CD1c-positive myeloid dendritic cell (primary cell): Measurements from ENCODE around the gene KRT25.
"Not testable (repeated sequence)": the region's sequence is repeated elsewhere in the genome, so short reads cannot be mapped to it uniquely, and the experiment has no call there.

Experiments
- DNase-seq: peaks from one replicate; pipeline ENCODE4 v3.0.0-alpha.2; 2016; ENCODE audit errors: extremely low spot score

The KRT25 gene

GRCh38 chr17:40753804-40754203, 1.3 kb downstream of the KRT25 start:
- no peak for DNase-seq

- no peak for DNase-seq
These were observed 4.1 kb downstream of the KRT25 start for GRCh38 chr17:40751065-40751464.

GRCh38 chr17:40750391-40750790, 4.7 kb downstream of the KRT25 start:
- no peak for DNase-seq

GRCh38 chr17:40748666-40749065, 6.5 kb downstream of the KRT25 start:
- not testable (repeated sequence) for DNase-seq

GRCh38 chr17:40738553-40738952, 16.6 kb downstream of the KRT25 start:
- DNase-seq = no peak

- DNase-seq = no peak
These were observed 20.1 kb downstream of the KRT25 start for GRCh38 chr17:40735016-40735415.

- DNase-seq = no peak
These were observed 21.1 kb downstream of the KRT25 start for GRCh38 chr17:40734018-40734417.

- no peak for DNase-seq
These were observed 24.2 kb downstream of the KRT25 start for GRCh38 chr17:40730970-40731369.

GRCh38 chr17:40727447-40728231, 27.5 kb downstream of the KRT25 start:
- DNase-seq = no peak

GRCh38 chr17:40726919-40727318, 28.2 kb downstream of the KRT25 start:
- DNase-seq = peak; percentile 2

- DNase-seq = no peak
These were observed 30.5 kb downstream of the KRT25 start for GRCh38 chr17:40724656-40725055.

- no peak for DNase-seq
These were observed 32.9 kb downstream of the KRT25 start for GRCh38 chr17:40722241-40722640.

- no peak for DNase-seq
These were observed 34.2 kb downstream of the KRT25 start for GRCh38 chr17:40720899-40721298.

- DNase-seq = no peak
These were observed 36.2 kb downstream of the KRT25 start for GRCh38 chr17:40718930-40719329.

GRCh38 chr17:40717776-40718175, 37.4 kb downstream of the KRT25 start:
- DNase-seq = no peak

GRCh38 chr17:40714473-40714872, 40.7 kb downstream of the KRT25 start:
- no peak for DNase-seq

- DNase-seq = peak; percentile 1
These were observed 47.4 kb downstream of the KRT25 start for GRCh38 chr17:40707745-40708144.

- DNase-seq = no peak
These were observed 49.5 kb downstream of the KRT25 start for GRCh38 chr17:40705584-40705983.

- no peak for DNase-seq
These were observed 51.5 kb downstream of the KRT25 start, which contains the start of gene KRT24 for GRCh38 chr17:40703652-40704051. TSS of gene KRT24 (minus strand) at chr17:40703752. CDS start at chr17:40703693, 59 bp downstream.

- no peak for DNase-seq
These were observed 52.9 kb downstream of the KRT25 start for GRCh38 chr17:40702271-40702670.

- DNase-seq = no peak
These were observed 55.3 kb downstream of the KRT25 start for GRCh38 chr17:40699853-40700252.

- DNase-seq = no peak
These were observed 55.8 kb downstream of the KRT25 start for GRCh38 chr17:40699371-40699770.
